Omental fat pad (tissue), 4 donors: ENCODE data around the gene CBLC. TPM values are rescaled to one million over a fixed set of nuclear protein-coding genes. Genes with fewer than 3 reads are reported as not detected.

Experiments used
- ATAC-seq: fragments of 150-250 bp; one replicate; pipeline ENCODE4 v1.9.1; 2016; ENCODE audit warnings: mild to moderate bottlenecking, moderate library complexity; ENCODE audit not compliant: low FRiP score
- DNase-seq: peaks from one replicate; pipeline ENCODE4 v3.0.0-alpha.2; 2019; ENCODE audit warnings: low spot score
- CTCF ChIP-seq, 3 donors: fragments of 450-650 bp; IDR thresholded peaks; one replicate each; pipeline ENCODE4 v1.5.1; 2016 to 2017; ENCODE audit warnings: antibody characterized with exemption in 3 of 3, mild to moderate bottlenecking in 3 of 3, moderate library complexity in 2 of 3
- total RNA-seq, 4 donors: library from RNA; depleted of rRNA; stranded (reverse); fragments of >200 nt; gene quantifications; one replicate each; pipeline ENCODE4 v1.1.0, GENCODE V29; 2016

CBLC gene
- total RNA-seq, 4 donors from 2014 or later = 0.46 TPM; not detected in 3

GRCh38 chr19:44808463-44809371, 31.0 kb downstream of the CBLC start, which contains the start of gene BCAM:
TSS of gene BCAM (plus strand) at chr19:44809103. CDS start at chr19:44809125, 22 bp downstream.
- peak; percentile 91 for ATAC-seq
- DNase-seq = peak; percentile 58
- TF ChIP-seq CTCF (IDR thresholded peaks at IDR 0.05) = no peak

GRCh38 chr19:44809577-44810233, 32.0 kb downstream of the CBLC start:
- ATAC-seq = no peak
- no peak for DNase-seq
- no peak for TF ChIP-seq CTCF (IDR thresholded peaks at IDR 0.05)

- DNase-seq = no peak
- ATAC-seq = no peak
- no peak for TF ChIP-seq CTCF (IDR thresholded peaks at IDR 0.05)
Observed at GRCh38 chr19:44810234-44811121, 32.8 kb downstream of the CBLC start.

- no peak for DNase-seq
- ATAC-seq = no peak
- no peak for TF ChIP-seq CTCF (IDR thresholded peaks at IDR 0.05)
Observed at GRCh38 chr19:44811122-44811419, 33.4 kb downstream of the CBLC start.

GRCh38 chr19:44812142-44812718, 34.5 kb downstream of the CBLC start:
- no peak for TF ChIP-seq CTCF (IDR thresholded peaks at IDR 0.05)
- DNase-seq = no peak
- ATAC-seq = no peak

- TF ChIP-seq CTCF (IDR thresholded peaks at IDR 0.05) = no peak
- ATAC-seq = no peak
- DNase-seq = no peak
Observed at GRCh38 chr19:44813070-44813840, 35.6 kb downstream of the CBLC start.
